K562 (cell line): Measurements from ENCODE around the gene SCARB2. TPM values are rescaled to one million over a fixed set of nuclear protein-coding genes. Genes with fewer than 3 reads are reported as not detected.

ENCODE experiments used
- BDP1 ChIP-seq: IDR thresholded peaks from 3 replicates; pipeline ENCODE4 v1.6.1; 2011; ENCODE audit not compliant: insufficient read length, insufficient read depth
- EZH2 ChIP-seq: IDR thresholded peaks from 2 replicates; pipeline ENCODE4 v1.6.1; 2012; ENCODE audit warnings: low read depth, mild to moderate bottlenecking, inconsistent platforms, low read length, borderline replicate concordance
- MCM7 ChIP-seq, 2 experiments: fragments of 450-650 bp; IDR thresholded peaks; 2 replicates each; pipeline ENCODE4 v1.6.1; 2016 to 2018
- RERE ChIP-seq: sonication (generic); formaldehyde crosslinking; IDR thresholded peaks from 2 replicates; pipeline ENCODE4 v1.8.0; 2023; ENCODE audit warnings: missing genetic modification reagents, mild to moderate bottlenecking, borderline replicate concordance
- RHOXF2B ChIP-seq: fragments of 250-450 bp; sonication (Bioruptor Pico); conservative IDR thresholded peaks from 2 replicates; pipeline ENCODE4 v1.5.1; 2021
- RNF219 ChIP-seq: fragments of 250-450 bp; sonication (Bioruptor Pico); IDR thresholded peaks from 2 replicates; pipeline ENCODE4 v1.5.0; 2022; ENCODE audit warnings: mild to moderate bottlenecking
- SMAD1 ChIP-seq: fragments of 150-350 bp; IDR thresholded peaks from 2 replicates; pipeline ENCODE4 v1.6.1; 2014; ENCODE audit warnings: low read length, low read depth; ENCODE audit not compliant: partially characterized antibody
- SRF ChIP-seq, 2 experiments: fragments of 250-450, 450-650 bp in 1 of 2; sonication (Bioruptor Pico) in 1 of 2; sonication (generic) in 1 of 2; formaldehyde crosslinking; IDR thresholded peaks; 2 replicates each; pipeline versions ENCODE4 v1.5.0 to v1.5.1; 2020 to 2022; ENCODE audit warnings: mild to moderate bottlenecking in 1 of 2, missing genetic modification reagents in 1 of 2
- STAT5A ChIP-seq: IDR thresholded peaks from 2 replicates; pipeline ENCODE4 v1.6.1; 2012; ENCODE audit warnings: low read length, inconsistent platforms, borderline replicate concordance
- ZNF444 ChIP-seq: fragments of 250-450 bp; sonication (Bioruptor Pico); IDR thresholded peaks from 2 replicates; pipeline ENCODE4 v1.4.0; 2020; ENCODE audit warnings: mild to moderate bottlenecking, moderate library complexity
- polyA plus RNA-seq, 8 experiments: library from polyadenylated mRNA; depleted of rRNA in 4 of 8; stranded (reverse) in 5 of 8; unstranded in 3 of 8; fragments of >200 nt; fragmentation: Nextera tagmentation in 2 of 8; fragmentation: Illumina TruSeq in 1 of 8; extraction: Ambion mirVana in 2 of 8; extraction: Trizol in 1 of 8; gene quantifications; 2 replicates each; pipeline versions ENCODE4 v1.2.1 to v1.2.3, GENCODE V29; 2011 to 2014; ENCODE audit warnings: inconsistent platforms in 1 of 8, missing spikeins in 1 of 8
- total RNA-seq, 7 experiments: library from RNA; depleted of rRNA in 6 of 7; stranded (reverse); fragments of >200 nt in 6 of 7; fragmentation: Illumina TruSeq in 2 of 7; extraction: Trizol in 2 of 7; gene quantifications; 2 replicates each; pipeline versions ENCODE4 v1.2.1 to v1.2.3, GENCODE V29; 2011 to 2021; ENCODE audit warnings: low replicate concordance in 1 of 7
- TF ChIP-seq, protein P1 (sequence below): fragments of 200-800 bp; sonication (Bioruptor generic); IDR thresholded peaks from 2 replicates; pipeline ENCODE4 v1.6.1; 2017; ENCODE audit warnings: missing genetic modification characterization, missing compliant biosample characterization
- TF ChIP-seq, protein P2 (sequence below), 2 experiments: fragments of 450-650 bp in 1 of 2; sonication (generic) in 1 of 2; formaldehyde crosslinking; conservative IDR thresholded peaks; 2 replicates each; pipeline versions ENCODE4 v1.4.0 to v1.8.1; 2020 to 2022; ENCODE audit warnings: mild to moderate bottlenecking in 1 of 2, missing genetic modification reagents in 1 of 2
- TF ChIP-seq, protein P3 (sequence below): fragments of 450-650 bp; IDR thresholded peaks from 2 replicates; pipeline ENCODE4 v1.7.1; 2018; ENCODE audit warnings: mild to moderate bottlenecking, low read depth; ENCODE audit not compliant: partially characterized antibody

SCARB2 gene
- total and polyA plus RNA-seq, 9 of the 15 experiments (the other 6 are each of a cell fraction or from before 2014, with no cell fraction given), result 6.1 to 25.8 (median 17.8) TPM

DNA sequence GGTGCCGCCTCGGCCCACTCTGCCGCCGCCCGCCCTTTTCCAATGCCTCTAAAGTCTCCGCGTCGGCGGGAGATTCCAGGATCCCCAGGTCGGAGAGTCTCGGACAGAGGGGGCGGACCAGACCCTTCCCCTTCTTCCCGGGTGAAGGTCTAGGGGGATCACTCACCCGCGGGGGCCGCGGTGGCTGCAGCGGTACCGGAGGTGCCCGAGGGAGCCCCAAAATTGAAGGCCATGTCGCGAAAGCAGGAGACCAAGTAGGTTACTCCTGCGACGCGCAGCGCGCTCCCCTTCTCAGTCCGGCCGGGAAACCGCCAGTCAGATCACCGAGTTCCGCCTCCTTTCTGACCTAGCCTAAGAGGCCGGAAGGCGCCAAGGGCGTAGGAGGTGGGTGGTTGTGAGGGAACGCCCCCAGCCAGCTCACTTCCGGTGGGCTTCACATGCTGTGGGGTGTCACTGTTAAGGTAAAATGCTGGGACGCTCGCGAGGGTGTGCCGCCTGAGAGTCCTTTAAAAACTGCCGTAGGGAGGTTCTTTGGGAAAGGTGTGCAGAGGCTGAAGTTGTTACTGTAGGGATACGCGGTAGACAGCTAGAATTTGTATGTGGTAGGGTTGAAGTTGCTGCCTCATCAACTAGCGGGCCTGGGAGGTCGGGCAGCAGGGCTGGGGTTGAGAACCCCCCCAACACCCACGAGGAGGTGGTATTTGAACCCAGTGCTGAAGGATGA, 65.3 kb downstream of the SCARB2 start, which contains the start of gene NUP54 (continued):
- TF ChIP-seq RERE (CRISPR knock-in tag), result 0 out of 2 replicates have a peak, but pooled peaks have one; percentile 70
- no peak; the same call in 1 of the 2 replicates for TF ChIP-seq STAT5A
- TF ChIP-seq SRF (CRISPR knock-in tag; IDR thresholded peaks at IDR 0.05), result 0 out of 4 replicates have a peak, but pooled peaks of 1 of the 2 experiments have one; percentile 47
- TF ChIP-seq RHOXF2B (CRISPR knock-in tag), result 0 out of 2 replicates have a peak, but pooled peaks have one; percentile 20
- TF ChIP-seq, protein P1, sequence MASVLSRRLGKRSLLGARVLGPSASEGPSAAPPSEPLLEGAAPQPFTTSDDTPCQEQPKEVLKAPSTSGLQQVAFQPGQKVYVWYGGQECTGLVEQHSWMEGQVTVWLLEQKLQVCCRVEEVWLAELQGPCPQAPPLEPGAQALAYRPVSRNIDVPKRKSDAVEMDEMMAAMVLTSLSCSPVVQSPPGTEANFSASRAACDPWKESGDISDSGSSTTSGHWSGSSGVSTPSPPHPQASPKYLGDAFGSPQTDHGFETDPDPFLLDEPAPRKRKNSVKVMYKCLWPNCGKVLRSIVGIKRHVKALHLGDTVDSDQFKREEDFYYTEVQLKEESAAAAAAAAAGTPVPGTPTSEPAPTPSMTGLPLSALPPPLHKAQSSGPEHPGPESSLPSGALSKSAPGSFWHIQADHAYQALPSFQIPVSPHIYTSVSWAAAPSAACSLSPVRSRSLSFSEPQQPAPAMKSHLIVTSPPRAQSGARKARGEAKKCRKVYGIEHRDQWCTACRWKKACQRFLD (CRISPR knock-in tag), result peak; percentile 81
- TF ChIP-seq EZH2, result no peak
- no peak for TF ChIP-seq BDP1
- TF ChIP-seq ZNF444 (CRISPR knock-in tag), result no peak
- TF ChIP-seq, protein P2, sequence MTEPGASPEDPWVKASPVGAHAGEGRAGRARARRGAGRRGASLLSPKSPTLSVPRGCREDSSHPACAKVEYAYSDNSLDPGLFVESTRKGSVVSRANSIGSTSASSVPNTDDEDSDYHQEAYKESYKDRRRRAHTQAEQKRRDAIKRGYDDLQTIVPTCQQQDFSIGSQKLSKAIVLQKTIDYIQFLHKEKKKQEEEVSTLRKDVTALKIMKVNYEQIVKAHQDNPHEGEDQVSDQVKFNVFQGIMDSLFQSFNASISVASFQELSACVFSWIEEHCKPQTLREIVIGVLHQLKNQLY (CRISPR knock-in tag; conservative IDR thresholded peaks at IDR 0.05), result no peak
- no peak for TF ChIP-seq RNF219
- no peak for TF ChIP-seq MCM7 (IDR thresholded peaks at IDR 0.05)
- peak; percentile 24 for TF ChIP-seq SMAD1
- TF ChIP-seq, protein P3, sequence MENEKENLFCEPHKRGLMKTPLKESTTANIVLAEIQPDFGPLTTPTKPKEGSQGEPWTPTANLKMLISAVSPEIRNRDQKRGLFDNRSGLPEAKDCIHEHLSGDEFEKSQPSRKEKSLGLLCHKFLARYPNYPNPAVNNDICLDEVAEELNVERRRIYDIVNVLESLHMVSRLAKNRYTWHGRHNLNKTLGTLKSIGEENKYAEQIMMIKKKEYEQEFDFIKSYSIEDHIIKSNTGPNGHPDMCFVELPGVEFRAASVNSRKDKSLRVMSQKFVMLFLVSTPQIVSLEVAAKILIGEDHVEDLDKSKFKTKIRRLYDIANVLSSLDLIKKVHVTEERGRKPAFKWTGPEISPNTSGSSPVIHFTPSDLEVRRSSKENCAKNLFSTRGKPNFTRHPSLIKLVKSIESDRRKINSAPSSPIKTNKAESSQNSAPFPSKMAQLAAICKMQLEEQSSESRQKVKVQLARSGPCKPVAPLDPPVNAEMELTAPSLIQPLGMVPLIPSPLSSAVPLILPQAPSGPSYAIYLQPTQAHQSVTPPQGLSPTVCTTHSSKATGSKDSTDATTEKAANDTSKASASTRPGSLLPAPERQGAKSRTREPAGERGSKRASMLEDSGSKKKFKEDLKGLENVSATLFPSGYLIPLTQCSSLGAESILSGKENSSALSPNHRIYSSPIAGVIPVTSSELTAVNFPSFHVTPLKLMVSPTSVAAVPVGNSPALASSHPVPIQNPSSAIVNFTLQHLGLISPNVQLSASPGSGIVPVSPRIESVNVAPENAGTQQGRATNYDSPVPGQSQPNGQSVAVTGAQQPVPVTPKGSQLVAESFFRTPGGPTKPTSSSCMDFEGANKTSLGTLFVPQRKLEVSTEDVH, result peak; percentile 79
